Fibroblast of the conjunctiva (primary cell): ENCODE measurements around the gene PET117.
A peak's percentile ranks its signal among the peaks of the same experiment; 100 is the strongest.
"Not testable (repeated sequence)": the region's sequence is repeated elsewhere in the genome, so short reads cannot be mapped to it uniquely, and the experiment has no call there.

ENCODE experiments used
- DNase-seq: peaks from one replicate; pipeline ENCODE4 v3.0.0-alpha.2; 2010; ENCODE audit warnings: low read depth

The PET117 gene

GRCh38 chr20:18137412-18138265, at the start of gene PET117, which contains the start of gene KAT14:
TSS of gene PET117 (plus strand) at chr20:18137863. CDS start at chr20:18137956, 93 bp downstream.
TSS of gene KAT14 (plus strand) at chr20:18137863. CDS start at chr20:18142661, 4,798 bp downstream.
- peak; percentile 69 for DNase-seq

DNA sequence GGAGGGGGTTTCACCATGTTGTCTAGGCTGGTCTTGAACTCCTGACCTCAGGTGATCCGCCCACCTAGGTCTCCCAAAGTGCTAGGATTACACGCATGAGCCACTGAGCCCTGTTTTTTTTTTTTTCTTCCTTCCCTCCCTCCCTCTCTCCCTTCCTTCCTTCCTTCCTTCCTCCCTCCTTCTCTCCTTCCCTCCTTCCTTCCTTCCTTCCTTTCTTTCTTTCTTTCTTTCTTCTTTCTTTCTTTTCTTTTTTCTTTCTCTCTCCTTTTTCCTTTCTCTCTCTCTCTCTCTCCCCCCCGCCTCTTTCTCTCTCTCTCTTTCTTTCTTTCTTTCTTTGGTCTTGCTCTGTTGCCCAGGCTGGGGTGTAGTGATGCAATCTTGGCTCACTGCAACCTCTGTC, 49.4 kb upstream of the PET117 start:
- DNase-seq, result not testable (repeated sequence)

DNA sequence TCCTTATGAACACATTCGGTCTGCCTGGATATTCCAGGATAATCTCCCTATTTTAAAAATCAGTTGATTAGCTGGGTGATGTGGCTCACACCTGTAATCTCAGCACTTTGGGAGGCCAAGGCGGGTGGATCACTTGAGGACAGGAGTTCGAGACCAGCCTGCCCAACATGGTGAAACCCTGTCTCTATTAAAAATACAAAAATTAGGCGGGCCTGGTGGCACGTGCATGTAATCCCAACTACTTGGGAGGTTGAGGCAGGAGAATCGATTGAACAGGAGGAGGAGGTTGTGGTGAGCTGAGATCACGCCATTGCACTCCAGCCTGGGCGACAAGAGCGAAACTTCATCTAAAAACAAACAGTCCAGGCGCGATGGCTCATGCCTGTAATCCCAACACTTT, 48.8 kb upstream of the PET117 start:
- DNase-seq, result not testable (repeated sequence)

- DNase-seq, result no peak
These were observed 47.6 kb upstream of the PET117 start for GRCh38 chr20:18090044-18090443.

- DNase-seq, result no peak
These were observed 47.2 kb upstream of the PET117 start for GRCh38 chr20:18090477-18090876.

- DNase-seq, result no peak
These were observed 46.0 kb upstream of the PET117 start for GRCh38 chr20:18091623-18092022.

GRCh38 chr20:18092890-18093289, 44.8 kb upstream of the PET117 start:
- no peak for DNase-seq

DNA sequence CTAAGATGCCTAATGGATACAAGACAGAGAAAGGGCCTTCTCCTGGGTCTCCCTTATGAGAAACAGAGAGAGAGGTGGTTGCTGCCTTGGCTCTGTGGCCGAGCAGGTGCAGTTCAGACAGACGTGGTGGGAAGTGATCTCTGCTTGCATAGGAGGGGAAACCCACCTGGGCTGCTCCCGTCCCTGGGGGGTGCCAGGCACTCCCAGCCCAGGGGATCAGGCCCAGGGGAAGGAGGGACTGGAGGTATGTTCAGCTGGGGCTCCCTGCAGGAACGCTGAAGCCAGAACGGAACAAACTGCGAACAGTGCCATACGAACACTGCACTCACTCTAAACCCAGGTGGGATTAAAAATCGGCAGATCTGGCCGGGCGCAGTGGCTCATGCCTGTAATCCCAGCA, 44.3 kb upstream of the PET117 start:
- DNase-seq, result no peak

DNA sequence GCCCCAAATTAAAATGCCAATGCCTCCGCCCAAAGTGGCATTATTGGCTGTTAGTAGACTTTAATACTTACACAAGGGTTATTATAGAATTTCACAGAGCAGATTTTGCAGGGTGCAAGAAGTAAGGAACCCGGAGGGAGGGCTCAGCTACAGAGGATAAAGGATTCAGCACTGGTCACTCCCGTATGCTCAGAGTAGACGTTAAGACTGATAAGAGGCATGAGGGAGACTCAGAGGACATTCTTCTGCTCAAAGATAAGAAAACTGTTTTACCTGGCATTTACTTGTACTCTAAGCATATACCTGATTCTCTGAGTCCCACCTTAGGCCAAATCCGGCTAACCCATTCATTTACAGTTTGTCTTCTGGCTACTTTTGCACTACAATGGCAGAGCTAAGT, 43.5 kb upstream of the PET117 start:
- no peak for DNase-seq

- DNase-seq, result not testable (repeated sequence)
These were observed 37.1 kb upstream of the PET117 start for GRCh38 chr20:18100569-18100968.

GRCh38 chr20:18101125-18101810, 36.4 kb upstream of the PET117 start:
- no peak for DNase-seq

GRCh38 chr20:18103497-18103896, 34.2 kb upstream of the PET117 start:
- DNase-seq, result no peak

GRCh38 chr20:18108326-18108725, 29.3 kb upstream of the PET117 start:
- DNase-seq, result no peak

DNA sequence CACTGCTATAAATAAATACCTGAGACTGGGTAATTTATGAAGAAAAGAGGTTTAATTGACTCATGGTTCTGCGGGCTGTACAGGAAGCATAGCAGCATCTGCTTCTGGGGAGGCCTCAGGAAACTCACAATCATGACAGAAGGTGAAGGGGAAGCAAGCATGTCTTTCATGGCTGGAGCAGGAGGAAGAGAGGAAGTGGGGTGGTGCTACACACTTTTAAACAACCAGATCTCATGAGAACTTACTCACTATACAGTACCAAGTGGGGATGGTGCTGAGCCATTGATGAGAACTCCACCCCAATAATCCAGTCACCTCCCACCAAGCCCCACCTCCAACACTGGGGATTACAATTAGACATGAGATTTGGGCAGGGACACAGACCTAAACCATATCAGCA, 9.1 kb upstream of the PET117 start:
- not testable (repeated sequence) for DNase-seq

DNA sequence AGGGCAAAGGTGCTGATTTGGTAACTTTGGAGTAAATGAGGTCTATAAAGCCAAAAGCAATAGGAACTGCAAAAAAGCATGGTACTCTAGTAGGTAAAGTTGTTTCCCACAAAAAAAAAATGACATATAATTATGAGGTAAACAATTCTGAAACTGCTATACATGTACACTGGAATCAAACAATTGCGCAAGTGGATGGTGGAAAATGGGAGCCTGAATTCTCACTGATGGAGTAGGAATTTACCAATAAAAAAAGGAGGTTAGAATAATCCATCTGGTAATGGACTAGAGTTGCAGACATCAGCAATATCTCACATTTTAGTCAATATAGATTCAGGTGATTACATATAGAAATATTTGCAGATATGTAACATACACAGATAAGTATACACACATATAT, 5.0 kb upstream of the PET117 start:
- no peak for DNase-seq

DNA sequence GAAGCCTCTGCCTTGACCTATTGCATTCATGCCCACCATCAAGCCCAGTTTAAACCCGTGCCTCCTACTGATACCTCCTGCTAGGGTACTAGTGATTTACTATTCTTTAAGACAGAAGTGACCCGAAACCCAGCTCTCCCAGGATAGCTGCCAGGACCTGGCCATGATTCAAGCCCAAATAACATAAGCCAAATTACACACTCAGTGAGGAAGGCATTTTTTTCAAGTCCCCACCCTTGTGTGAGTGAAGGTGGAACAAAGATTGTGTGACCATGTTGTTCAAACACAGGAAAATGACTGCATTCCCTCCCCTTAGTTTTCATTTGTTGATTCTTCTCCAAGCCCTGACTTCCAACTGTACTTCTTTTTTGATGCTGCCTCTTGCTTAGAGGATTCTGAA, 3.7 kb upstream of the PET117 start:
- no peak for DNase-seq

DNA sequence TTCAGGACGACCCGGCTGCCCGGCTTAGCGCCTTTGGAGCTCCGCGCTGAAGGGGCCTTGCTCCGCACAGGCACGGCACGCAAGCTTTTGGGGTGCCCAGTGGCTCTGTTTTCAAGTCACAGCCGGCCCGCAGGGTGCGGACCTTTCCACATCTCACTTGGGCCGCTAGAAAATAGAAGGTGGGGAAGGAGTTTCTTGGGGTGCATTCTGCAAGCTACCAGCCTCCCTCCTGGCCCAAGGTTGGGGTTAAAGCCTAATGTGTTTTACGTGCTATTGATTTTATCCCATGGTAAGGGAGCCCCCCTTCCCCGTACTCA, 561 bp downstream of the PET117 start:
- DNase-seq, result no peak

GRCh38 chr20:18138639-18139583, 1.2 kb downstream of the PET117 start:
- no peak for DNase-seq

DNA sequence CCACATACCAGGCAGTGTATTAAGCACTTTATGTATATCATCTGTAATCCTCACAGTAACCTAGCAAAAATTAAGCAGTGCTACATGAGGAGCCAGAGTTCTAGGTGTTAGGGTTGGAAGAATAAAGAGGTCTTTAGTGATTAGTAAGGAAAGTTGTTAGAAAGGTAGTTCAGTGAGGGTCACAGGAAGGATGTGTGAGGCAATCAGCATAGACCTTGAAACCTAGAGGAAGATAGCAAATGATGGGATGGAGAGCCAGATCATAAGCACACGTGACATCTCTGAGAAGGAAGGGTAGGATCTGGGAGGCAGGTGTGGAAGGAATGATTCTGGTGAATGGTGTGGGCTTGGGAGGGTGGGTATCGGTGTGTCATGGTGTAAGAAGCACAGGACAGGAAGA, 2.2 kb downstream of the PET117 start:
- no peak for DNase-seq

DNA sequence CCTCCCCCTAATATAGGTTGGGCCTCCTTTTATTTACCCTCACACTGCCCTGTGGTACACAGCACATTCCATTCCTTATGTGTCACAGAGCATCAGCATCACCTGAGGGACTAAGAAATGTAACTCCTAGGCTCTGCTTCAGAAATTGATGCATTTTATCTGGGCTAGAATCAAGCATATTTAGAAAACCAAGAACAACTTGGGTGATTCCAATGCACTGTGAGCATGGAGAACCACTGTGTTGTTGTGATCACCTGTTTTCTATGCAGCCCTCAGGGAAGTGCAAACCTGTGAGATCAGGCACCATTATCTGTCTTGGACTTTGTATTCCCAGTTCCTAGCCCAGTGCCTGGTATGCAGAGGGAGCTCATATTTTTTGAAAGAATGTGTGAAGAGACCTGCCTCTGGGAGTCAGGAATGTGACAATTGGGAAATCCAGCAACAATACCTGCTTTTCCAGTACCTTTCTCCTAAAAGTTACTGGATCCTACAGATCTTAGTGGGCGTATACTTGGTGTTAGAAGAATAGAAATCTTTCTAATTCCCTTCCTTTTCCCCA, 7.0 kb downstream of the PET117 start:
- DNase-seq, result no peak

DNA sequence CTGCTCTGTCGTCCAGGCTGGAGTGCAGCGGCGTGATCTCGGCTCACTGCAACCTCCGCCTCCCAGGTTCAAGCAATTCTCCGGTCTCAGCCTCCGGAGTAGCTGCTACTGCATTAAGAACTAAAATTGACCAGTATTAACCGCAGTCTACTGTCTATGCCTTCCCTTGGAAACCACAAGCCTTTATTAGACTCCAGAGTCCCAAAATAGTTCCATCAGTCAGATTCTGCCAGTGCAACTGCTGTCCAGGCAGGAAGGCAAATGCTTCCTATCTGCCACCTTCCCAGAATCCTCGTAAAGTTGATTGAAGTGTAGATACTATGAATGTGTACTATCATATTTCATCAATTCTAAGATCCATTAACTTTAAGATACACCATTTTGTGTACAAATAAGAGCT, 16.7 kb downstream of the PET117 start:
- DNase-seq, result no peak

DNA sequence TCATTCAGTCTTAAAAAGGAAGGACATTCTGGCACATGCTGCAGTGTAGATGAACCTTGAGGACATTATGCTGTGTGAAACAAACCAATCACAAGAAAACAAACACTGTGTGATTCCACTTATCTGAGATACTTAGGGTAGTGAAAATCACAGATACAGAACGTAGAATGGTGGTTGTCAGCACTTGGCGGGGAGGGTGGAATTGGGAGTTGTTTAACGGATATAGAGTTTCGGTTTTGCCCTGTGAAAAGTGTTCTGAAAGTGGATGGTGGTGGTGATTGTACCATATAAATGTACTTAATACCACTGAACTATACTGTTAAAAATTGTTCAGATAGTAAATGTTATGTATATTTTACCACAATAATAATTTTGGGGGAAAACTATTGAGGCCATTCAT, 18.4 kb downstream of the PET117 start:
- no peak for DNase-seq
